Nephron progenitor cell (in vitro differentiated cells): Measurements from ENCODE around the gene TNNI3K.

ENCODE experiments used
- DNase-seq: peaks from one replicate; pipeline ENCODE4 v3.0.0; 2021
- H3K27ac Mint-ChIP-seq: 2 replicates; pipeline ENCODE4 v1.8.0; 2021; ENCODE audit warnings: mild to moderate bottlenecking, moderate library complexity, mixed read lengths
- H3K27me3 Mint-ChIP-seq: 2 replicates; pipeline ENCODE4 v1.8.0; 2021; ENCODE audit warnings: mild to moderate bottlenecking, low read depth, mixed read lengths; ENCODE audit not compliant: poor library complexity
- H3K36me3 Mint-ChIP-seq: 2 replicates; pipeline ENCODE4 v1.8.0; 2021; ENCODE audit warnings: low read depth, mixed read lengths
- H3K4me1 Mint-ChIP-seq: 2 replicates; pipeline ENCODE4 v1.8.0; 2021; ENCODE audit warnings: mixed read lengths
- H3K4me3 Mint-ChIP-seq: 2 replicates; pipeline ENCODE4 v1.8.0; 2021; ENCODE audit warnings: mild to moderate bottlenecking, moderate library complexity, mixed read lengths
- H3K9me3 Mint-ChIP-seq: 2 replicates; pipeline ENCODE4 v1.8.0; 2021; ENCODE audit warnings: mild to moderate bottlenecking, moderate library complexity, mixed read lengths
- CTCF ChIP-seq: fragments of 200-600 bp; sonication (generic); IDR thresholded peaks from 2 replicates; pipeline ENCODE4 v1.5.0; 2021; ENCODE audit warnings: antibody characterized with exemption

Gene TNNI3K

GRCh38 chr1:74235153-74235552 lies at the start of gene TNNI3K:
Gene TNNI3K (plus strand): TSS chr1:74235387. CDS start chr1:74235452, 65 bp downstream.
- Mint-ChIP-seq H3K4me3 (no peak within 1 kb of the TSS), H3K9me3 (no peaks in the 10 kb centered on the region), H3K27ac (no peak within 1 kb of the TSS), H3K4me1 (no peaks in the 10 kb centered on the region), H3K27me3 (no peaks in the 10 kb centered on the region), H3K36me3 (no peaks in the 10 kb centered on the region)
- TF ChIP-seq CTCF = no peak
- DNase-seq = no peak

- Mint-ChIP-seq H3K4me3 (no peak overlapping the region), H3K27ac (no peak overlapping the region), H3K27me3 (peaks cover 3% of the 10 kb centered on the region), H3K36me3 (no peaks in the 10 kb centered on the region), H3K9me3 (no peaks in the 10 kb centered on the region), H3K4me1 (peaks cover 6% of the 10 kb centered on the region)
- DNase-seq = no peak
- TF ChIP-seq CTCF = no peak
Observed at GRCh38 chr1:74193908-74194307, 41.3 kb upstream of the TNNI3K start.

- no peak overlapping the region for H3K4me3 Mint-ChIP-seq
- no peak overlapping the region for H3K27ac Mint-ChIP-seq
- no peak for DNase-seq
- peaks cover 3% of the 10 kb centered on the region for H3K27me3 Mint-ChIP-seq
- H3K36me3 Mint-ChIP-seq = peaks cover 4% of the 10 kb centered on the region
- no peaks in the 10 kb centered on the region for H3K9me3 Mint-ChIP-seq
- H3K4me1 Mint-ChIP-seq = peaks cover 6% of the 10 kb centered on the region
- no peak for TF ChIP-seq CTCF
Observed at GRCh38 chr1:74195339-74195738, 39.8 kb upstream of the TNNI3K start.

- H3K9me3 Mint-ChIP-seq = no peaks in the 10 kb centered on the region
- no peak for TF ChIP-seq CTCF
- no peak for DNase-seq
- H3K4me3 Mint-ChIP-seq = peak overlapping the region; percentile 90
- H3K27me3 Mint-ChIP-seq = peaks cover 3% of the 10 kb centered on the region
- peak overlapping the region; percentile 97 for H3K27ac Mint-ChIP-seq
- peaks cover 6% of the 10 kb centered on the region for H3K4me1 Mint-ChIP-seq
- peaks cover 9% of the 10 kb centered on the region for H3K36me3 Mint-ChIP-seq
Observed at GRCh38 chr1:74197255-74197654, 37.9 kb upstream of the TNNI3K start.

GRCh38 chr1:74197657-74198552 lies 37.3 kb upstream of the TNNI3K start, which contains the start of the genes FPGT and LRRIQ3:
Gene FPGT (plus strand): TSS chr1:74198242. CDS start chr1:74198279, 37 bp downstream.
Gene LRRIQ3 (minus strand): TSS chr1:74198176. CDS start chr1:74183684, 14,492 bp downstream.
- H3K4me3 Mint-ChIP-seq = peak within 1 kb of the TSS; percentile 90
- peaks cover 3% of the 10 kb centered on the region for H3K27me3 Mint-ChIP-seq
- peaks cover 6% of the 10 kb centered on the region for H3K4me1 Mint-ChIP-seq
- TF ChIP-seq CTCF = no peak
- H3K27ac Mint-ChIP-seq = peak within 1 kb of the TSS; percentile 97
- peaks cover 9% of the 10 kb centered on the region for H3K36me3 Mint-ChIP-seq
- no peaks in the 10 kb centered on the region for H3K9me3 Mint-ChIP-seq
- peak; percentile 97 for DNase-seq
